Head of caudate nucleus (tissue), 42 donors: ENCODE measurements around the gene ORC2.
A peak's percentile ranks its signal among the peaks of the same experiment; 100 is the strongest.
"Not testable (repeated sequence)": the region's sequence is repeated elsewhere in the genome, so short reads cannot be mapped to it uniquely, and the experiment has no call there.

Source experiments
- DNase-seq, 42 donors: peaks; one replicate each; pipeline versions ENCODE4 v3.0.0 to v3.0.0-alpha.2; 2020 to 2021; ENCODE audit warnings: mixed read lengths in 7 of 42
- intact Hi-C: fragments of 100-400 bp; cut with DNase I; formaldehyde crosslinking; loops from one replicate; pipeline ENCODE4 v1.15.0; 2022

Gene ORC2

GRCh38 chr2:200944467-200945394 lies 18.7 kb downstream of the ORC2 start:
- intact Hi-C loops, result no loop called here
- no peak for DNase-seq

DNA sequence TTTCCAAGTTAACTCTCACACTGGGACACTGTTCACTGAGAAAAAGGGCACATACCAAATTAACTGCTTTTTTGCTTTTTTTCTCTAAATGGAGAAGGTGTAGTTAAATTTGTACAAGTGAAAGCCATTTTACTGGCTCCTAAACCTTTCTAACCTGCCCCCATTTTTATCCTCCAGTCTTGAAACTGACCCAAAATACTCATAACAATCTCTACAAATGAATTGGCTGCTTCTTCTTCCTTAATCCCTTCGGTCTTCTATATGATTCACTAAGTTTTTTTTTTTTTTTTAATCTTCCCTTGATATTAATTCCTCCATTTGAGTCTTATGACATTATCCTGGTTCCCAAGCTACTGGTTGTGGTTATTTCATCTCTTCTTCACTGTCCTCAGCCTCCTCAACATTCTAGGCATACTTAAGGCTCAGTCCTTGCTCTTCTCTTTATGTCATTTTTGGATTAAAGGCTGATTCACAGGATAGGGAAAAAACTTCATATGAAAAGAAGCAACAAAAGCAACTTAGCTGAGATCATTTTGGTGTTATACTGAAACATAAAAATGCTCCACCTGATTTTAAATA lies 19.8 kb downstream of the ORC2 start:
- no peak for DNase-seq
- intact Hi-C loops, result no loop called here

DNA sequence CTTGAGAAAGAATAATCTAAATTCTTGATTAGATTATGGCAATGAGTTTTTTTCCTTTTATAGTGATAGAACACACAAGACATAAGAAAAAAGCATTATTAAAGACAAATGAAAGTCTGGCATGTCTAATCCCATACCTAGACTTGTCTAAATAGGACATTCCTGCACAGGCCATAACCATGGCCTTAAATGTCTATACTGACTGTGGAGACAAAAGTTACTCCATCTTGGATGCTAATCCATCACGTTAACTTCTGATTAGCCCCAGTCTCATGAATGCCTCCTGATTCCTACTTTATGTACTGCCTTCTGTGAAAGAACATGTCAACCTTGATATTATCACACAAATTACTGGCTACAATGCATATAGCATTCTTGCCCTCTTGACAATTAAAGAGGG lies 23.6 kb downstream of the ORC2 start:
- intact Hi-C loops, result no loop called here
- no peak for DNase-seq

DNA sequence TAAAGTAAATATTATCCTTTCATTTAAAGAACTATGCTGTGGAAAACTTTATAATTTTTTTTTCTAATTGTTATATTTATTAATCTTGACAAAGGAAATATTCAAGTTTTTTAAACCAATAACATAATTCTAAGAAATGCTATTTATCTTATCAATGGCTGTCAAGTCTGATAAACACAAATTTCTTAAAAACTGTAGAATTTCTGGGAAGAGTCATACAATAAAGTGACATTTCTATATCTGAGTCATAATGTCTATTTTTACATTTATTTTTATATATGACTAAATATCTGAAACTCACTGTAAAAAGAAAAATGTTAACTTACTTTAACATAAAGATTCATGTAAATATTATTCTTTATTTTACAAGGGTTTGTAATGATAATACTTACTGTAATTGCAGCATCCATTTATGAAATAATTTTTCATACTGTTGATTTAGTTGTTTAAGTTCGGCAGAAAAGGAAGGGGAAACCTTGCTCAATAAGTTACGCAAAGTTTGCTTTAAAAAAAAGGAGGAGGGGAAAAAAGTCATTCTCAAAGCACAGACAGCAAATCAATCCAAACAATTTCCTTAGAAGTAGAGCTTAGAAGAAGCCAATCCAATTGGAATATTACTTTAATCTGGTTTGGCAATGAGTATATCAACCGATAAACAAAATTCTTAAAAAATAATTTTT lies 32.4 kb downstream of the ORC2 start:
- DNase-seq, result no peak
- intact Hi-C loops, result no loop called here

DNA sequence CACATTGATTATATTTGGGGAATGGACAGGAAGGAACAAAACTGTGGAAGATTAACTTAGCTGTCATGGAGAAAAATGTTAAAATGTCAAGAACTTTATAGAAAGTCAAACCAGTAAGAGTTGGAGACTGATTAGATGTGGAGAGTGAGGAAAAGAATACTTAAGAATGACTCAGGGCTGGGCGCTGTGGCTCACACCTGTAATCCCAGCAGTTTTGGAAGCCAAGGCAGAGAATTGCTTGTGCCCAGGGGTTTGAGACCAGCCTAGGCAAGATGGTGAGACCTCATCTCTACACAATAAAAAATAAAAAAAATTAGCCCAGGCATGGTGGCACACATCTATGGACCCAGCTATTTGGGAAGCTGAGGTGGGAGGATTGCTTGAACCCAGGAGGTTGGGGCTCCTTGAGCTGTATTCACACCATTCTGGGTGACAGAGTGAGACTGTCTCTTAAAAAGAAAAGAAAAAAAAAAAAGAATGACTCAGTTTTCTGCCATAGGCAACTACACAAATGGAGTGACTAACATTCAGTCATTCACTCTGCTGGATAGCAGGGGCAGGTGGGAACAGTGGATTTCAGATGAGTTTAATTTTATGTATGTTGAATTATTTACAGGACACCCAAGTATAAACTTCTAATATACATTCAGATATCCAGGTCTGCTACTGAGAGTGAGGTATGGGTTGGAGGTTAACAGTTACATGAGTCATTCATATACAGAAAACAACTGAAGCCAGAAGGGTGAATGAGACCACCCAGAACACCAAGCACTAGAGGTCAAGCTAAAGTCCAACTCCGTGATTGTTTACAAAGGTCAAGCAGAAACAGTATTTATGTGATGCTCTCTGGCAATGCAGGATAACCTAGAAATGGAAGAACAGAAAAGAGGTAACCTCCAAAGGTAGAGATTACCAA lies 33.9 kb downstream of the ORC2 start:
- intact Hi-C loops, result no loop called here

DNA sequence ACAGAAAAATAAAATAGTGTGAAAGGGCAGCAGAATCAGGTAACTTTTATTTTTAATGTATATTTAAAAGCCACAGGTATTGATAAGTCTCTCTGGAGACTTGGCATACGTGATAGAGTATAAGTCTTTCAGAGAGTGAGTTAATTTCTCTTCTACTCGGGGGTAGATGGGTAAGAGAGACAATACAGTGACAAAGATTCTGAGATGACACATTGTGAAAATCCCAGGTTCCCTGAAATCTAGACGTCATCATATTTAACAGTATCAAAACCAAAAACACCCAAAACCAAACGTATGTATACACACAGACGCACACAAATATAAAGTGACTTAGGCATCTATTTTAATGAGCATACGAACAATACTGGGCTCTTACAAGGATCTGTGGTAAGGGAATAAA lies 41.0 kb downstream of the ORC2 start:
- intact Hi-C loops, result no loop called here
- no peak for DNase-seq

More for the DNA sequence above, 33.9 kb downstream of the ORC2 start:
- no peak for DNase-seq

- no peak for DNase-seq
- intact Hi-C loops, result no loop called here
Observed at GRCh38 chr2:200913654-200914053, 49.8 kb downstream of the ORC2 start.

DNA sequence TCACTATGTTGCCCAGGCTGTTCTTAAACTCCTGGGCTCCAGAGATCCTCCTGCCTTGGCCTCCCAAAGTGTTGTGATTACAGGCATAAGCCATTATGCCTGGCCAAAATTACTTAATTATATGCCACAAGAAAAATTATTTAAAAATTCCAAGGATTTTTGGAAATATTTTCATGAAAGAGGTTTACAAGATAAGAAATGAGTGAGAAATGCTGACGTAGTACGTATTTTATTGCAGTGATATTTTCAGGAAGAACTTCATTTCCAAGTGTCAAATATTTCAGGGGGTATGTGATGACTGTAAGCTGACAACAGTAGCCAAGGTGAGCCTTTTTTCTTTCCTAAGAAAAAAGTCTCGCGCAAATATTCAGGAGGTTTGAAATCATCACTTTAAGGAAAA lies 53.5 kb downstream of the ORC2 start:
- no peak for DNase-seq
- intact Hi-C loops, result loop anchor here (5.0 kb wide), 1 partner anchor 162 kb away; the partner anchor contains the start of genes HYCC2 and NDUFB3

- intact Hi-C loops, result loop anchor here (5.0 kb wide), 1 partner anchor 167 kb away; the partner anchor contains the start of genes HYCC2 and NDUFB3
- DNase-seq, result peak; percentile 62 to 90 (median 80)
Observed at GRCh38 chr2:200905618-200906296, 57.7 kb downstream of the ORC2 start.

DNA sequence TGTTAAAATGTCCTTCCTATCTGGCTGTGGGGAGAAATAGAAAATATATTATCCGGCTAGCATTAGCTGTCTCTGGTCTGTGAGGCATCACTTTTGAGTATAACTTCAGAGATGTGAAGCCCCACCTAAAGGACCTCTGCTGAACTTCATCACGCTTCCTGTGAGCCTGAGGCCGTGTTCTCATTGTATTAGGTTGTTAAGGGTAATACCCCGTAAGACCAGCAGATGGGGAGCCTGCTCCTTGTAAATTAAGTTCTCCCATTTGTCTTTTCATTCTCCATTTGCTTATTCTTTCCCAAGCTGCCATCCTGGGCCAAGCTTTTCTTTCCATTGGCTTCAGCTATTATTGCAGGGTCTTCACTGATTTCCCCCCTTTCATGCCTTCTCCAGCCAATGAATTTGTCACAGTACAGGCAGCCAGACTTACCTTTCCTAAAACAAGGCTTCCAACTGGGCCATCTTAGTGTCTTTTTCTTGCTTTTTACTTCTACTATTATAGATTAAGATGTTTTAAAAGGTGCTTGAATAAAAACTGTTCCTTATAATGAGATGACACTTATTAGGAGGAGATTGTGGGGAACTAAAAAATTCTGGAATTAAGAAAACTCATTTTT lies 61.9 kb downstream of the ORC2 start:
- intact Hi-C loops, result loop anchor here (5.0 kb wide), 2 partner anchors 256 to 276 kb away; no protein-coding TSS in a partner anchor
- DNase-seq, result peak in 38 of 42 donors; percentile 13 to 81 (median 54)

GRCh38 chr2:200899482-200899881 lies 64.0 kb downstream of the ORC2 start:
- intact Hi-C loops, result no loop called here
- no peak for DNase-seq

DNA sequence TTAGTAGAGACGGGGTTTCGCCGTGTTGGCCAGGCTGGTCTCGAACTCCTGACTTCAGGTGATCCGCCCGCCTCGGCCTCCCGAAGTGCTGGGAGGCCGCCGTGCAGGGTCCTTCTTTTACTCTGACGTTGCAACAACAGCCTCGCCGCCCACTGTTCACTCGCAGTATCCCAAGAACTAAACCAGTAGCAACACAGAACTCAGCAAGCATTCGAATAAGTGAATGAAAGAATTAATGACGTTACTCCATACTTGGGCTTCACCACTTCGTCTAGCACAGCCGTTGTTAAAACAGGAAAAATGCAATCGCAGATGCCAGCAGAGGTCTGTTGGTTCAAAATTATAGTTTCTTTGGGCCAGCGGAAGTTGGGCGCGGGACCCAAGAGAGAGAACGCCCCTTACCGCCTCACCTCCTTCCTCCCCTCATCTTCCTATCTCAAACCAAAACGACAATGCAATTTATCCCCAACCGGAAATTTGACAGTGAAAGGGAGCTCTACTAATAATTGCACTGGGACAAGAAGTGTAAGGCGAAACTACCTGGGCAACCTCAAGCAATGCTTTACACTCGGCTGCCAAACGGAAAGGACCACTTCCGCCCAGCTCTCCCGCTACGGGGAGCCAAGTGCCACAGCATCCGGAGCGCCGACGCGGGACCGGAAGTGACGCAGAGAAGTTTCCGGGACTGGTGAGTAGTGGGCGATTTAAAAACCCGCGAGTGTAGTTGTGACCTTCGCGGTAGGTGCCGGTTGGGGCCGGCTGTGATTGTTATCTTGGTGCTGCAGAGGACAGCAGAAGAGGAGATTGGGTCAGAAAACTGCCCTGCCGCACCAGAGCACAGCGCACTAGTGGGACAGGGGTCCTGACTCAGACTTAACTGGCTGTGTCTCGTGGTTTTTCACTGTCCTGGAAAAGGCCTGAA lies 74.5 kb downstream of the ORC2 start, which contains the start of the genes NIF3L1 and PPIL3:
Gene NIF3L1 (plus strand): TSS at position 668 of the 922 bp plus-strand sequence. CDS start 2,573 bp downstream, outside the sequence.
Gene PPIL3 (minus strand): TSS at position 374 of the 922 bp plus-strand sequence. CDS start 1,462 bp downstream, outside the sequence.
- intact Hi-C loops, result no loop called here
- DNase-seq, result peak; percentile 93 to 98 (median 96)

GRCh38 chr2:200881715-200882249 lies 81.7 kb downstream of the ORC2 start:
- intact Hi-C loops, DNase-seq: not testable (repeated sequence)

DNA sequence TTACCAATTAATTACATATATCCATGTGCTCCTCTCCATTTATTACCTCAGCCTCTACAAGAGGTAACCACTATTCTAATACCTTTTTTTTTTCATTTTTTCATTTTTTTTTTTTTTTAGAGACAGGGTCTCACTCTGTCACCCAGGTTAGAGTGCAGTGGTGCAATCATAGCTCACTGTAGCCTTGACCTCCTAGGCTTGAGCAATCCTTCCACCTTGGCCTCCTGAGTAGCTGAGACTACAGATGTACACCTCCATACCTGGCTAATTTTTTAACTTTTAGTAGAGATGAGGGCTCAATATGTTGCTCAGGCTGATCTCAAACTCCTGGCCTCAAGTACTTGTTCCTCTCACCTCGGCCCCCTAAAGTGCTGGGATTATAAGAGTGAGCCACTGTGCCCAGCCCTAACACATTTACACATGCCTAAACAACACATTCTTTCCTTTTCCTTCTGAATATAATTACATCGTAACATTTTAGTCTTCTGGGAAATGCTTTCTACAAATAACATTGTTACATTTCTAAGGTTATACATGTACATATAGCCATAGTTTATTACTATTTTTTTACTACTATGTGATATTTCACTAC lies 85.1 kb downstream of the ORC2 start:
- intact Hi-C loops, result no loop called here
- DNase-seq, result no peak

DNA sequence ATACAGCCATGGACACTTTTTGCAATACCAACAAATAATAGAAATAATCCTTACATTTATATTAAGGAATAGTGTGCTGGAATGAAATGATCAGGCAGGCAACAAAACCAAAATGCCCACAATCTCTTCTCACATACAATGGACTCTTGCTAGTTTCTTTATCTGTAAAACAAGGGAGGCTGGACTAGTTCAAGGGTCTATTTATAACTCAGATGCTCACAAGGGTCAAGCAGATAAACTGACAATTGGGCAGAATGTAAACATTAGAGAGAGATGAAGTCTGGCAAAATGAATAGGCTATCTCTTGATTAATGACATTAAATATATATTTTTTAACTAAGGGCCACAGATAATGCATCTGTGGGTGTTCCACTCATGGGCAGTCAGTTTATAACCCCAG lies 86.0 kb downstream of the ORC2 start:
- intact Hi-C loops, result no loop called here
- DNase-seq, result no peak

- no peak for DNase-seq
- intact Hi-C loops, result no loop called here
Observed at GRCh38 chr2:200873560-200873959, 89.9 kb downstream of the ORC2 start.
